HepG2 (cell line): ENCODE data around the gene ARHGEF40. TPM values are rescaled to one million over a fixed set of nuclear protein-coding genes. Genes with fewer than 3 reads are reported as not detected.

Source experiments
- ARNT2 ChIP-seq: sonication (generic); formaldehyde crosslinking; IDR thresholded peaks from 2 replicates; pipeline ENCODE4 v1.8.0; 2022; ENCODE audit warnings: mild to moderate bottlenecking, low read depth, missing genetic modification reagents, moderate library complexity
- ASH2L ChIP-seq: fragments of 300-600, 200-600 bp; sonication (generic); IDR thresholded peaks from 2 replicates; pipeline ENCODE4 v1.7.0; 2017; ENCODE audit warnings: low read depth, mild to moderate bottlenecking, moderate library complexity, mixed read lengths, low read length; ENCODE audit not compliant: insufficient read length
- FOXA3 ChIP-seq: IDR thresholded peaks from 2 replicates; pipeline ENCODE4 v1.6.1; 2016; ENCODE audit warnings: missing genetic modification reagents, missing compliant biosample characterization
- GZF1 ChIP-seq: sonication (generic); formaldehyde crosslinking; IDR thresholded peaks from 2 replicates; pipeline ENCODE4 v1.5.1; 2020; ENCODE audit warnings: mild to moderate bottlenecking, missing genetic modification reagents
- HOXA5 ChIP-seq: sonication (generic); formaldehyde crosslinking; IDR thresholded peaks from 2 replicates; pipeline ENCODE4 v1.4.0; 2020; ENCODE audit warnings: missing genetic modification reagents
- NFE2L1 ChIP-seq: sonication (generic); formaldehyde crosslinking; IDR thresholded peaks from 2 replicates; pipeline ENCODE4 v1.4.0; 2020; ENCODE audit warnings: missing genetic modification reagents, mild to moderate bottlenecking, borderline replicate concordance
- NFYB ChIP-seq: sonication (generic); formaldehyde crosslinking; IDR thresholded peaks from 2 replicates; pipeline ENCODE4 v1.4.0; 2020; ENCODE audit warnings: missing genetic modification reagents
- TMF1 ChIP-seq: sonication (generic); formaldehyde crosslinking; IDR thresholded peaks from 2 replicates; pipeline ENCODE4 v1.8.1; 2022; ENCODE audit warnings: low read depth, missing genetic modification reagents
- U2AF2 ChIP-seq: fragments of 200-400 bp; formaldehyde crosslinking; IDR thresholded peaks from 2 replicates; pipeline ENCODE4 v1.6.1; 2017; ENCODE audit warnings: low read depth, mild to moderate bottlenecking, low read length
- ZMYM2 ChIP-seq: sonication (generic); formaldehyde crosslinking; IDR thresholded peaks from 2 replicates; pipeline ENCODE4 v1.8.0; 2022; ENCODE audit warnings: mild to moderate bottlenecking, missing genetic modification reagents
- ZNF382 ChIP-seq: sonication (generic); formaldehyde crosslinking; IDR thresholded peaks from 2 replicates; pipeline ENCODE4 v1.5.0; 2020; ENCODE audit warnings: missing genetic modification reagents, mild to moderate bottlenecking, borderline replicate concordance
- ZNF44 ChIP-seq: sonication (generic); formaldehyde crosslinking; IDR thresholded peaks from 2 replicates; pipeline ENCODE4 v1.5.1; 2020; ENCODE audit warnings: mild to moderate bottlenecking, missing genetic modification reagents
- ZNF605 ChIP-seq: sonication (generic); formaldehyde crosslinking; IDR thresholded peaks from 2 replicates; pipeline ENCODE4 v1.8.0; 2022; ENCODE audit warnings: mild to moderate bottlenecking, missing genetic modification reagents
- ZNF616 ChIP-seq: sonication (generic); formaldehyde crosslinking; IDR thresholded peaks from 2 replicates; pipeline ENCODE4 v1.5.0; 2020; ENCODE audit warnings: low read depth, mild to moderate bottlenecking, missing genetic modification reagents
- ZNF749 ChIP-seq: sonication (generic); formaldehyde crosslinking; IDR thresholded peaks from 2 replicates; pipeline ENCODE4 v1.8.0; 2022; ENCODE audit warnings: mild to moderate bottlenecking, missing genetic modification reagents, moderate library complexity, borderline replicate concordance
- ZNF766 ChIP-seq: sonication (generic); formaldehyde crosslinking; IDR thresholded peaks from 2 replicates; pipeline ENCODE4 v1.5.0; 2020; ENCODE audit warnings: missing genetic modification reagents, borderline replicate concordance
- ZNF782 ChIP-seq: sonication (generic); formaldehyde crosslinking; IDR thresholded peaks from 2 replicates; pipeline ENCODE4 v1.4.0; 2020; ENCODE audit warnings: missing genetic modification reagents, mild to moderate bottlenecking, borderline replicate concordance
- polyA plus RNA-seq, 8 experiments: library from polyadenylated mRNA; depleted of rRNA in 3 of 8; stranded (reverse) in 7 of 8; unstranded in 1 of 8; fragments of >200 nt; fragmentation: Illumina TruSeq in 4 of 8; extraction: Trizol in 4 of 8; gene quantifications; 2 replicates each; pipeline versions ENCODE4 v1.2.1 to v1.2.3, GENCODE V29; 2011 to 2016; ENCODE audit warnings: low read depth in 4 of 8, missing spikeins in 1 of 8, mixed read lengths in 1 of 8; ENCODE audit not compliant: insufficient read depth in 1 of 8
- total RNA-seq, 5 experiments: library from RNA; depleted of rRNA; stranded (reverse); fragments of >200 nt; fragmentation: Illumina TruSeq; extraction: Trizol; gene quantifications; 2 replicates each; pipeline ENCODE4 v1.2.3, GENCODE V29; 2016; ENCODE audit warnings: low read depth in 1 of 5
- TF ChIP-seq, protein P1 (sequence below): sonication (generic); formaldehyde crosslinking; IDR thresholded peaks from 2 replicates; pipeline ENCODE4 v1.4.0; 2020; ENCODE audit warnings: mild to moderate bottlenecking, missing genetic modification reagents
- TF ChIP-seq, protein P2 (sequence below): IDR thresholded peaks from 2 replicates; pipeline ENCODE4 v1.6.1; 2016; ENCODE audit warnings: missing genetic modification reagents, missing compliant biosample characterization
- TF ChIP-seq, protein P3 (sequence below): sonication (generic); formaldehyde crosslinking; IDR thresholded peaks from 2 replicates; pipeline ENCODE4 v1.4.0; 2020; ENCODE audit warnings: mild to moderate bottlenecking, missing genetic modification reagents
- TF ChIP-seq, protein P4 (sequence below): sonication (generic); formaldehyde crosslinking; IDR thresholded peaks from 2 replicates; pipeline ENCODE4 v1.5.0; 2020; ENCODE audit warnings: mild to moderate bottlenecking, missing genetic modification reagents

ARHGEF40 gene
- total and polyA plus RNA-seq, 2 of the 13 experiments (the other 11 are each of a cell fraction or from before 2014, with no cell fraction given): 28.1 to 78.1 TPM

DNA sequence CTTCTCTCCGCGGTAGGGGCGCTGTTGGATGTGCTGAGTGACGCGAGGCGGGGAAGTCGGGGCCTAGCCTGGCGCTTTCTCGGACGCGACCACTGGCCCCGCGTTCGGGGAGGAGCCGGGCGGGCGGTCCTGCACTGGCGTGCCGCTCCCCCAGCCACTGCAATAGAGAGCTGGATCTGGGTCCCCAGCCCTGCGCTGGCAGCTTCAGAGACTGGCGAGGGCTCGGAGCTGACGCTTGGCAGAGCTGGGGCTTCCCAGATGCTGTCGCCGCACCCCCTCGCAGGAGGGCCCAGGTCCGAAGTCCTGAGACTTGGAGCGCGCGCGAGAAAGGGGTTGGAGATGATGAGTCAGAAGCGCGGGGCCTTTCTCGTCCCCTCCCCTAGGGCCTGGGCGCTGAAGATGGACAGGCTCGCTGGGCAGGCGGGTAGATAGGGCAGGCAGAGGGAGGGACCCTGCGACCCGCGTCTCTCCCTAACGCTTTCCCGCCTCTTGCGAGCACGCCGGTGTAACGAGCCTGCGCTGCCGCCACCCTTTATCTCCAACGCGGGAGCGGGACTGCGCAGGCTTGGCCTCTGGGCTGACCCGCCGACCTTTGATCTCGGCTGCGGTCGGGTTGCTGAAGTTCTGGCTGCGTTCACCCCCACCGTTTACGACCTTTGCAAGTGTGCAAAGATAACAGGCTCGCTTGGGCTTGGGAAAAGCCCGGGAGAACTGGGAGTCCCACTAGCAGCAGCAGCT lies 33.8 kb downstream of the ARHGEF40 start (continued):
- TF ChIP-seq, protein P1, sequence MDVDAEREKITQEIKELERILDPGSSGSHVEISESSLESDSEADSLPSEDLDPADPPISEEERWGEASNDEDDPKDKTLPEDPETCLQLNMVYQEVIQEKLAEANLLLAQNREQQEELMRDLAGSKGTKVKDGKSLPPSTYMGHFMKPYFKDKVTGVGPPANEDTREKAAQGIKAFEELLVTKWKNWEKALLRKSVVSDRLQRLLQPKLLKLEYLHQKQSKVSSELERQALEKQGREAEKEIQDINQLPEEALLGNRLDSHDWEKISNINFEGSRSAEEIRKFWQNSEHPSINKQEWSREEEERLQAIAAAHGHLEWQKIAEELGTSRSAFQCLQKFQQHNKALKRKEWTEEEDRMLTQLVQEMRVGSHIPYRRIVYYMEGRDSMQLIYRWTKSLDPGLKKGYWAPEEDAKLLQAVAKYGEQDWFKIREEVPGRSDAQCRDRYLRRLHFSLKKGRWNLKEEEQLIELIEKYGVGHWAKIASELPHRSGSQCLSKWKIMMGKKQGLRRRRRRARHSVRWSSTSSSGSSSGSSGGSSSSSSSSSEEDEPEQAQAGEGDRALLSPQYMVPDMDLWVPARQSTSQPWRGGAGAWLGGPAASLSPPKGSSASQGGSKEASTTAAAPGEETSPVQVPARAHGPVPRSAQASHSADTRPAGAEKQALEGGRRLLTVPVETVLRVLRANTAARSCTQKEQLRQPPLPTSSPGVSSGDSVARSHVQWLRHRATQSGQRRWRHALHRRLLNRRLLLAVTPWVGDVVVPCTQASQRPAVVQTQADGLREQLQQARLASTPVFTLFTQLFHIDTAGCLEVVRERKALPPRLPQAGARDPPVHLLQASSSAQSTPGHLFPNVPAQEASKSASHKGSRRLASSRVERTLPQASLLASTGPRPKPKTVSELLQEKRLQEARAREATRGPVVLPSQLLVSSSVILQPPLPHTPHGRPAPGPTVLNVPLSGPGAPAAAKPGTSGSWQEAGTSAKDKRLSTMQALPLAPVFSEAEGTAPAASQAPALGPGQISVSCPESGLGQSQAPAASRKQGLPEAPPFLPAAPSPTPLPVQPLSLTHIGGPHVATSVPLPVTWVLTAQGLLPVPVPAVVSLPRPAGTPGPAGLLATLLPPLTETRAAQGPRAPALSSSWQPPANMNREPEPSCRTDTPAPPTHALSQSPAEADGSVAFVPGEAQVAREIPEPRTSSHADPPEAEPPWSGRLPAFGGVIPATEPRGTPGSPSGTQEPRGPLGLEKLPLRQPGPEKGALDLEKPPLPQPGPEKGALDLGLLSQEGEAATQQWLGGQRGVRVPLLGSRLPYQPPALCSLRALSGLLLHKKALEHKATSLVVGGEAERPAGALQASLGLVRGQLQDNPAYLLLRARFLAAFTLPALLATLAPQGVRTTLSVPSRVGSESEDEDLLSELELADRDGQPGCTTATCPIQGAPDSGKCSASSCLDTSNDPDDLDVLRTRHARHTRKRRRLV (CRISPR knock-in tag): peak; percentile 97
- TF ChIP-seq NFE2L1 (CRISPR knock-in tag) (peak; percentile 98), ZNF382 (CRISPR knock-in tag) (no peak), ZNF749 (CRISPR knock-in tag) (peak; percentile 99), ZNF782 (CRISPR knock-in tag) (peak; percentile 93), U2AF2 (no peak), ASH2L (peak; percentile 99), ARNT2 (CRISPR knock-in tag) (peak; percentile 97), GZF1 (CRISPR knock-in tag) (no peak; the same call in 1 of the 2 replicates), ZNF616 (peak; percentile 96), ZNF766 (CRISPR knock-in tag) (peak; percentile 94), ZNF605 (CRISPR knock-in tag) (peak; percentile 99), TMF1 (CRISPR knock-in tag) (peak; percentile 100), ZNF44 (peak; percentile 94; the same call in 1 of the 2 replicates), NFYB (peak; percentile 63), FOXA3 (CRISPR knock-in tag) (peak; percentile 55), ZMYM2 (peak; percentile 87), HOXA5 (CRISPR knock-in tag) (peak; percentile 90; the same call in 1 of the 2 replicates)
- TF ChIP-seq, protein P2, sequence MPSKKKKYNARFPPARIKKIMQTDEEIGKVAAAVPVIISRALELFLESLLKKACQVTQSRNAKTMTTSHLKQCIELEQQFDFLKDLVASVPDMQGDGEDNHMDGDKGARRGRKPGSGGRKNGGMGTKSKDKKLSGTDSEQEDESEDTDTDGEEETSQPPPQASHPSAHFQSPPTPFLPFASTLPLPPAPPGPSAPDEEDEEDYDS: peak; percentile 80
- TF ChIP-seq, protein P3, sequence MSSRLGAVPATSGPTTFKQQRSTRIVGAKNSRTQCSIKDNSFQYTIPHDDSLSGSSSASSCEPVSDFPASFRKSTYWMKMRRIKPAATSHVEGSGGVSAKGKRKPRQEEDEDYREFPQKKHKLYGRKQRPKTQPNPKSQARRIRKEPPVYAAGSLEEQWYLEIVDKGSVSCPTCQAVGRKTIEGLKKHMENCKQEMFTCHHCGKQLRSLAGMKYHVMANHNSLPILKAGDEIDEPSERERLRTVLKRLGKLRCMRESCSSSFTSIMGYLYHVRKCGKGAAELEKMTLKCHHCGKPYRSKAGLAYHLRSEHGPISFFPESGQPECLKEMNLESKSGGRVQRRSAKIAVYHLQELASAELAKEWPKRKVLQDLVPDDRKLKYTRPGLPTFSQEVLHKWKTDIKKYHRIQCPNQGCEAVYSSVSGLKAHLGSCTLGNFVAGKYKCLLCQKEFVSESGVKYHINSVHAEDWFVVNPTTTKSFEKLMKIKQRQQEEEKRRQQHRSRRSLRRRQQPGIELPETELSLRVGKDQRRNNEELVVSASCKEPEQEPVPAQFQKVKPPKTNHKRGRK (CRISPR knock-in tag): no peak
- TF ChIP-seq, protein P4, sequence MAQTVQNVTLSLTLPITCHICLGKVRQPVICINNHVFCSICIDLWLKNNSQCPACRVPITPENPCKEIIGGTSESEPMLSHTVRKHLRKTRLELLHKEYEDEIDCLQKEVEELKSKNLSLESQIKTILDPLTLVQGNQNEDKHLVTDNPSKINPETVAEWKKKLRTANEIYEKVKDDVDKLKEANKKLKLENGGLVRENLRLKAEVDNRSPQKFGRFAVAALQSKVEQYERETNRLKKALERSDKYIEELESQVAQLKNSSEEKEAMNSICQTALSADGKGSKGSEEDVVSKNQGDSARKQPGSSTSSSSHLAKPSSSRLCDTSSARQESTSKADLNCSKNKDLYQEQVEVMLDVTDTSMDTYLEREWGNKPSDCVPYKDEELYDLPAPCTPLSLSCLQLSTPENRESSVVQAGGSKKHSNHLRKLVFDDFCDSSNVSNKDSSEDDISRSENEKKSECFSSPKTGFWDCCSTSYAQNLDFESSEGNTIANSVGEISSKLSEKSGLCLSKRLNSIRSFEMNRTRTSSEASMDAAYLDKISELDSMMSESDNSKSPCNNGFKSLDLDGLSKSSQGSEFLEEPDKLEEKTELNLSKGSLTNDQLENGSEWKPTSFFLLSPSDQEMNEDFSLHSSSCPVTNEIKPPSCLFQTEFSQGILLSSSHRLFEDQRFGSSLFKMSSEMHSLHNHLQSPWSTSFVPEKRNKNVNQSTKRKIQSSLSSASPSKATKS (CRISPR knock-in tag): peak; percentile 57; the same call in 1 of the 2 replicates
